ENCODE measurements around the gene PLCB2. TPM values are rescaled to one million over a fixed set of nuclear protein-coding genes. Genes with fewer than 3 reads are reported as not detected.

The PLCB2 gene
- polyA plus RNA-seq, 1 donor from 2014 or later, result 7.4 TPM

DNA sequence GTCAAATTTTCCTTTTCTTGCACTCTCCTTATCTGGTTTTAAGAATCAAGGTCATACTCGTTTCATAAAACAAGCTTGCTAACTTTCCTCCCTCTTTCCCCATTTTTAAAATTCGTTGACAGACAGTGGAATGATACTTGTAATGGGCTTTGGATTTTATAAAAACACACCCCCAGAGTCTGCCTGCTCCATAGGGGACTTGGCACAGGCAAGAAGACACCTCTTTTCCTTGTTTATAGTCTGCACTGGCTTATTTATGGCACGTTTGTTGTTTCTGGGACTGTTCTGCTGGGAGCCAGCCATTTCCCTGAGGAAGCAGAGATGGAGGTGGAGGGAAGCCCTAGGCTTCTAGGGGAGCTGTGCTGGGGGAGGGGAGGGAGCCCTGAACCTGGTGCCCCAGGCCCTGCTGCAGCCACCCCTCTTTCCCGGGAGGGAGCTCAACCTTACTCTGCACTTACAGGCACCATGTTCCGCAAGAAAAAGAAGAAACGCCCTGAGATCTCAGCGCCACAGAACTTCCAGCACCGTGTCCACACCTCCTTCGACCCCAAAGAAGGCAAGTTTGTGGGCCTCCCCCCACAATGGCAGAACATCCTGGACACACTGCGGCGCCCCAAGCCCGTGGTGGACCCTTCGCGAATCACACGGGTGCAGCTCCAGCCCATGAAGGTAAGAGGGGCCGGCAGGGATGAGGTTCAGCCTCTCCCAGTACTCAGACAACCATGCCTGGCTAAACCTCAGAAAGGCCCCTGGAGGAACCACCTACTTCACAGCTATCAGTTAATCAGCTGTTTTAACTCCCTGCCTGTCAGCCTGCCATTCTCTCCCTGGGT lies 43.2 kb downstream of the PLCB2 start:
- no peak overlapping the region for H3K9ac ChIP-seq (ENCODE audit: low read length)
- no peak overlapping the region for H3K4me2 ChIP-seq (ENCODE audit: low read length)
- TF ChIP-seq, protein P1, sequence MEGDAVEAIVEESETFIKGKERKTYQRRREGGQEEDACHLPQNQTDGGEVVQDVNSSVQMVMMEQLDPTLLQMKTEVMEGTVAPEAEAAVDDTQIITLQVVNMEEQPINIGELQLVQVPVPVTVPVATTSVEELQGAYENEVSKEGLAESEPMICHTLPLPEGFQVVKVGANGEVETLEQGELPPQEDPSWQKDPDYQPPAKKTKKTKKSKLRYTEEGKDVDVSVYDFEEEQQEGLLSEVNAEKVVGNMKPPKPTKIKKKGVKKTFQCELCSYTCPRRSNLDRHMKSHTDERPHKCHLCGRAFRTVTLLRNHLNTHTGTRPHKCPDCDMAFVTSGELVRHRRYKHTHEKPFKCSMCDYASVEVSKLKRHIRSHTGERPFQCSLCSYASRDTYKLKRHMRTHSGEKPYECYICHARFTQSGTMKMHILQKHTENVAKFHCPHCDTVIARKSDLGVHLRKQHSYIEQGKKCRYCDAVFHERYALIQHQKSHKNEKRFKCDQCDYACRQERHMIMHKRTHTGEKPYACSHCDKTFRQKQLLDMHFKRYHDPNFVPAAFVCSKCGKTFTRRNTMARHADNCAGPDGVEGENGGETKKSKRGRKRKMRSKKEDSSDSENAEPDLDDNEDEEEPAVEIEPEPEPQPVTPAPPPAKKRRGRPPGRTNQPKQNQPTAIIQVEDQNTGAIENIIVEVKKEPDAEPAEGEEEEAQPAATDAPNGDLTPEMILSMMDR (IDR thresholded peaks at IDR 0.05; ENCODE audit: poor library complexity, severe bottlenecking), result no peak
- TF ChIP-seq EP300 (conservative IDR thresholded peaks at IDR 0.05; ENCODE audit: poor library complexity, severe bottlenecking), result no peak
- TF ChIP-seq MXI1 (conservative IDR thresholded peaks at IDR 0.05; ENCODE audit: poor library complexity, severe bottlenecking), result no peak
- TF ChIP-seq, protein P2, sequence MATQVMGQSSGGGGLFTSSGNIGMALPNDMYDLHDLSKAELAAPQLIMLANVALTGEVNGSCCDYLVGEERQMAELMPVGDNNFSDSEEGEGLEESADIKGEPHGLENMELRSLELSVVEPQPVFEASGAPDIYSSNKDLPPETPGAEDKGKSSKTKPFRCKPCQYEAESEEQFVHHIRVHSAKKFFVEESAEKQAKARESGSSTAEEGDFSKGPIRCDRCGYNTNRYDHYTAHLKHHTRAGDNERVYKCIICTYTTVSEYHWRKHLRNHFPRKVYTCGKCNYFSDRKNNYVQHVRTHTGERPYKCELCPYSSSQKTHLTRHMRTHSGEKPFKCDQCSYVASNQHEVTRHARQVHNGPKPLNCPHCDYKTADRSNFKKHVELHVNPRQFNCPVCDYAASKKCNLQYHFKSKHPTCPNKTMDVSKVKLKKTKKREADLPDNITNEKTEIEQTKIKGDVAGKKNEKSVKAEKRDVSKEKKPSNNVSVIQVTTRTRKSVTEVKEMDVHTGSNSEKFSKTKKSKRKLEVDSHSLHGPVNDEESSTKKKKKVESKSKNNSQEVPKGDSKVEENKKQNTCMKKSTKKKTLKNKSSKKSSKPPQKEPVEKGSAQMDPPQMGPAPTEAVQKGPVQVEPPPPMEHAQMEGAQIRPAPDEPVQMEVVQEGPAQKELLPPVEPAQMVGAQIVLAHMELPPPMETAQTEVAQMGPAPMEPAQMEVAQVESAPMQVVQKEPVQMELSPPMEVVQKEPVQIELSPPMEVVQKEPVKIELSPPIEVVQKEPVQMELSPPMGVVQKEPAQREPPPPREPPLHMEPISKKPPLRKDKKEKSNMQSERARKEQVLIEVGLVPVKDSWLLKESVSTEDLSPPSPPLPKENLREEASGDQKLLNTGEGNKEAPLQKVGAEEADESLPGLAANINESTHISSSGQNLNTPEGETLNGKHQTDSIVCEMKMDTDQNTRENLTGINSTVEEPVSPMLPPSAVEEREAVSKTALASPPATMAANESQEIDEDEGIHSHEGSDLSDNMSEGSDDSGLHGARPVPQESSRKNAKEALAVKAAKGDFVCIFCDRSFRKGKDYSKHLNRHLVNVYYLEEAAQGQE (IDR thresholded peaks at IDR 0.05; ENCODE audit: borderline replicate concordance), result no peak
- no peak for TF ChIP-seq POLR2AphosphoS5 (IDR thresholded peaks at IDR 0.05)
- no peak for TF ChIP-seq SMC3 (conservative IDR thresholded peaks at IDR 0.05; ENCODE audit: poor library complexity)
- no peak for TF ChIP-seq RAD21 (conservative IDR thresholded peaks at IDR 0.05)
- TF ChIP-seq EZH2 (IDR thresholded peaks at IDR 0.05; ENCODE audit: borderline replicate concordance, insufficient read depth, low read length, poor library complexity, severe bottlenecking), result no peak
- TF ChIP-seq TAF1 (IDR thresholded peaks at IDR 0.05; ENCODE audit: low read depth), result no peak
- H3K27me3 ChIP-seq (ENCODE audit: insufficient read depth, low read depth, low read length), result no peaks in the 10 kb centered on the region
- no peak overlapping the region for H3K27ac ChIP-seq (ENCODE audit: low read length)
- H3K79me2 ChIP-seq (replicated peaks; ENCODE audit: insufficient read depth, low read length), result no peaks in the 10 kb centered on the region
- H4K20me1 ChIP-seq (ENCODE audit: insufficient read depth), result no peaks in the 10 kb centered on the region
- no peaks in the 10 kb centered on the region for H3K36me3 ChIP-seq (ENCODE audit: insufficient read depth, low read length)
- H3K9me2 ChIP-seq (ENCODE audit: insufficient read depth, low read length), result no peaks in the 10 kb centered on the region
- H3F3A ChIP-seq (ENCODE audit: insufficient read depth, low read length, poor library complexity, severe bottlenecking), result no peaks in the 10 kb centered on the region
- no peak overlapping the region for H3K4me3 ChIP-seq (ENCODE audit: low read length)
- no peak overlapping the region for H2AFZ ChIP-seq (ENCODE audit: low read depth, low read length)
- no peaks in the 10 kb centered on the region for H3K9me3 ChIP-seq (ENCODE audit: low read length)

DNA sequence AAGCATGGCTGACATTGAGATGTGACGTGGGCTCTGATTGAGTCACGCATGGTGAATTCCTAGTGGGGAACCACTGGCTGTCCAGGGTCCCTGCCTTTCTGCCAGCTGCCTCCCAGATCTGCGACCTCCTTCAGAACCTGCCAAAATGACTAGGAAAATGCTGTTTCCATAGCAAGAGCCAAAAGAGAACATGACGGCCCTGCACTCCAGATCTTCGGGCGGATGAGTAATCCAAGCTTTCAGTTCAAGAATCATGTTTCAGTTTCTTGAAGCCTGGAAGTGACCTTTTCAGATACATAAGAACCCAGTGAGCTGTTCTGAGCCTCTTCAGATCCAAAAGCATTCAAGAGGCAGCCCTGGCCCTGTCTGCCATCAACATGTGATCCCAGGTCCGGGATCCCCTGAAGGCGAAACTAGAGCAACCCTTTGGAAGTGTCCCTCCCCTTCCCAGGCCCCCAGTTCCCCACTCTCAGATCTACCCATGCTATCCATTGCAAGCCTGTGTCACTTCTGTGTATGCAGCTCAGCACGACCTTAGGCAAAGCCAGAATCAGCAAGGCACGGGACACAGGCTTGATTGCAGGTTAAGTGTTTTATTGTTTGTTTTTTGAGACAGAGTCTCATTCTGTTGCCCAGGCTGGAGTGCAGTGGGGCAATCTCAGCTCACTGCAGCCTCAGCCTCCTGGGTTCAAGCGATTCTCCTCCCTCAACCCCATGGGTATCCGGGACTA lies 44.5 kb downstream of the PLCB2 start:
- Histone ChIP-seq H3K36me3 (ENCODE audit: insufficient read depth, low read length) (no peaks in the 10 kb centered on the region), H3K9me3 (ENCODE audit: low read length) (no peaks in the 10 kb centered on the region), H3K27me3 (ENCODE audit: insufficient read depth, low read depth, low read length) (no peaks in the 10 kb centered on the region), H3F3A (ENCODE audit: insufficient read depth, low read length, poor library complexity, severe bottlenecking) (no peaks in the 10 kb centered on the region), H3K79me2 (replicated peaks; ENCODE audit: insufficient read depth, low read length) (no peaks in the 10 kb centered on the region), H3K9ac (ENCODE audit: low read length) (no peak overlapping the region), H2AFZ (ENCODE audit: low read depth, low read length) (no peak overlapping the region), H4K20me1 (ENCODE audit: insufficient read depth) (no peaks in the 10 kb centered on the region), H3K9me2 (ENCODE audit: insufficient read depth, low read length) (no peaks in the 10 kb centered on the region), H3K27ac (ENCODE audit: low read length) (no peak overlapping the region), H3K4me2 (ENCODE audit: low read length) (no peak overlapping the region), H3K4me3 (ENCODE audit: low read length) (no peak overlapping the region)
- TF ChIP-seq POLR2AphosphoS5 (IDR thresholded peaks at IDR 0.05), result no peak
- no peak for TF ChIP-seq EP300 (conservative IDR thresholded peaks at IDR 0.05; ENCODE audit: poor library complexity, severe bottlenecking)
- TF ChIP-seq SMC3 (conservative IDR thresholded peaks at IDR 0.05; ENCODE audit: poor library complexity), result no peak
- TF ChIP-seq TAF1 (IDR thresholded peaks at IDR 0.05; ENCODE audit: low read depth), result no peak
- no peak for TF ChIP-seq RAD21 (conservative IDR thresholded peaks at IDR 0.05)
- TF ChIP-seq, protein P1 (IDR thresholded peaks at IDR 0.05; ENCODE audit: poor library complexity, severe bottlenecking), result no peak
- TF ChIP-seq EZH2 (IDR thresholded peaks at IDR 0.05; ENCODE audit: borderline replicate concordance, insufficient read depth, low read length, poor library complexity, severe bottlenecking), result no peak
- TF ChIP-seq, protein P2 (IDR thresholded peaks at IDR 0.05; ENCODE audit: borderline replicate concordance), result no peak
- no peak for TF ChIP-seq MXI1 (conservative IDR thresholded peaks at IDR 0.05; ENCODE audit: poor library complexity, severe bottlenecking)
